DMS53 (cell line): ENCODE data around the gene DUSP16.

ENCODE experiments used
- DNase-seq: peaks from one replicate; lab custom pipeline; 2025; lab: John Stamatoyannopoulos, UW

The DUSP16 gene

GRCh38 chr12:12467688-12468261 lies 94.9 kb downstream of the DUSP16 start:
- no peak for DNase-seq

GRCh38 chr12:12467264-12467663 lies 95.4 kb downstream of the DUSP16 start:
- no peak for DNase-seq

- no peak for DNase-seq
These were observed 96.5 kb downstream of the DUSP16 start for GRCh38 chr12:12466157-12466556.

GRCh38 chr12:12465522-12465921 lies 97.1 kb downstream of the DUSP16 start:
- no peak for DNase-seq

GRCh38 chr12:12461923-12462315 lies 100.7 kb downstream of the DUSP16 start:
- no peak for DNase-seq

GRCh38 chr12:12460935-12461922 lies 101.4 kb downstream of the DUSP16 start:
- no peak for DNase-seq

- no peak for DNase-seq
These were observed 106.0 kb downstream of the DUSP16 start for GRCh38 chr12:12456637-12457036.

GRCh38 chr12:12454315-12454714 lies 108.3 kb downstream of the DUSP16 start:
- DNase-seq: no peak

- DNase-seq: no peak
These were observed 109.0 kb downstream of the DUSP16 start for GRCh38 chr12:12453635-12454034.

- DNase-seq: no peak
These were observed 110.2 kb downstream of the DUSP16 start for GRCh38 chr12:12452326-12452902.

- no peak for DNase-seq
These were observed 111.6 kb downstream of the DUSP16 start for GRCh38 chr12:12451098-12451497.

- no peak for DNase-seq
These were observed 112.6 kb downstream of the DUSP16 start for GRCh38 chr12:12450043-12450471.

- DNase-seq: no peak
These were observed 113.1 kb downstream of the DUSP16 start for GRCh38 chr12:12449533-12450025.

- no peak for DNase-seq
These were observed 114.8 kb downstream of the DUSP16 start for GRCh38 chr12:12447837-12448236.

- DNase-seq: no peak
These were observed 115.4 kb downstream of the DUSP16 start for GRCh38 chr12:12447236-12447635.

GRCh38 chr12:12446786-12447185 lies 115.9 kb downstream of the DUSP16 start:
- DNase-seq: no peak

GRCh38 chr12:12445882-12446181 lies 116.8 kb downstream of the DUSP16 start:
- no peak for DNase-seq

- no peak for DNase-seq
These were observed 117.3 kb downstream of the DUSP16 start for GRCh38 chr12:12445165-12445881.

GRCh38 chr12:12443431-12443878 lies 119.2 kb downstream of the DUSP16 start:
- no peak for DNase-seq

- peak; percentile 22 for DNase-seq
These were observed 120.1 kb downstream of the DUSP16 start for GRCh38 chr12:12442548-12443071.

GRCh38 chr12:12441843-12442461 lies 120.7 kb downstream of the DUSP16 start:
- no peak for DNase-seq

- DNase-seq: no peak
These were observed 121.2 kb downstream of the DUSP16 start for GRCh38 chr12:12441429-12441807.
